ENCODE data around the gene SPATS1. TPM values are rescaled to one million over a fixed set of nuclear protein-coding genes. Genes with fewer than 3 reads are reported as not detected.
"Not testable (repeated sequence)": the region's sequence is repeated elsewhere in the genome, so short reads cannot be mapped to it uniquely, and the experiment has no call there.

SPATS1 gene
- total RNA-seq, 4 donors from 2014 or later, result not detected

- Histone ChIP-seq H3K4me3 (no peak overlapping the region), H3K27me3 (peaks cover 0 to 16% (median 0%) of the 10 kb centered on the region in 4 donors), H3K4me1 (no peaks in the 10 kb centered on the region), H3K36me3 (no peaks in the 10 kb centered on the region), H3K9me3 (no peaks in the 10 kb centered on the region), H3K27ac (replicated peaks in 1 of 4) (no peak overlapping the region)
- intact Hi-C loops (cut with DNase I), result no loop called here
- no peak for DNase-seq (ENCODE audit: extremely low spot score)
- TF ChIP-seq CTCF (IDR thresholded peaks at IDR 0.05) (no peak), POLR2AphosphoS5 (IDR thresholded peaks at IDR 0.05) (no peak), EP300 (IDR thresholded peaks at IDR 0.05) (no peak), POLR2A (IDR thresholded peaks at IDR 0.05; ENCODE audit: low read depth) (no peak)
Measured at GRCh38 chr6:44327096-44327495, 15.4 kb upstream of the SPATS1 start.

GRCh38 chr6:44327760-44328159 is 14.7 kb upstream of the SPATS1 start:
- Histone ChIP-seq H3K4me1 (no peaks in the 10 kb centered on the region), H3K4me3 (no peak overlapping the region), H3K27me3 (peaks cover 0 to 16% (median 0%) of the 10 kb centered on the region in 4 donors), H3K9me3 (no peaks in the 10 kb centered on the region), H3K27ac (replicated peaks in 1 of 4) (no peak overlapping the region), H3K36me3 (no peaks in the 10 kb centered on the region)
- 67% methylated on average over 2 of the region's 2 CpGs for WGBS
- no peak for DNase-seq (ENCODE audit: extremely low spot score)
- intact Hi-C loops (cut with DNase I), result no loop called here
- TF ChIP-seq CTCF (IDR thresholded peaks at IDR 0.05), result no peak
- TF ChIP-seq POLR2A (IDR thresholded peaks at IDR 0.05; ENCODE audit: low read depth), result no peak
- no peak for TF ChIP-seq EP300 (IDR thresholded peaks at IDR 0.05)
- no peak for TF ChIP-seq POLR2AphosphoS5 (IDR thresholded peaks at IDR 0.05)

- H3K36me3 ChIP-seq; H3K9me3 ChIP-seq; DNase-seq (ENCODE audit: extremely low spot score); H3K4me1 ChIP-seq; intact Hi-C loops (cut with DNase I); H3K27ac ChIP-seq (replicated peaks in 1 of 4); H3K4me3 ChIP-seq: not testable (repeated sequence)
- peaks cover 0 to 16% (median 0%) of the 10 kb centered on the region in 4 donors for H3K27me3 ChIP-seq
- WGBS, result 50% methylated on average over 7 of the region's 9 CpGs
Measured at GRCh38 chr6:44328203-44328602, 14.2 kb upstream of the SPATS1 start.

GRCh38 chr6:44329858-44330257 is 12.6 kb upstream of the SPATS1 start:
- TF ChIP-seq POLR2AphosphoS5 (IDR thresholded peaks at IDR 0.05) (no peak), EP300 (IDR thresholded peaks at IDR 0.05) (no peak), CTCF (IDR thresholded peaks at IDR 0.05) (no peak), POLR2A (IDR thresholded peaks at IDR 0.05; ENCODE audit: low read depth) (no peak)
- 60% methylated on average over 5 of the region's 5 CpGs for WGBS
- no peak overlapping the region for H3K27ac ChIP-seq (replicated peaks in 1 of 4)
- no peaks in the 10 kb centered on the region for H3K4me1 ChIP-seq
- DNase-seq (ENCODE audit: extremely low spot score), result no peak
- no peaks in the 10 kb centered on the region for H3K36me3 ChIP-seq
- H3K4me3 ChIP-seq, result no peak overlapping the region
- intact Hi-C loops (cut with DNase I), result loop anchor here (10.0 kb wide), 1 partner anchor 235 kb away; no protein-coding TSS in a partner anchor
- H3K9me3 ChIP-seq, result no peaks in the 10 kb centered on the region
- peaks cover 0 to 27% (median 0%) of the 10 kb centered on the region in 4 donors for H3K27me3 ChIP-seq

- Histone ChIP-seq H3K4me3 (no peak overlapping the region), H3K4me1 (no peaks in the 10 kb centered on the region), H3K9me3 (no peaks in the 10 kb centered on the region), H3K27ac (replicated peaks in 1 of 4) (no peak overlapping the region), H3K36me3 (no peaks in the 10 kb centered on the region), H3K27me3 (peaks cover 0 to 30% (median 0%) of the 10 kb centered on the region in 4 donors)
- intact Hi-C loops (cut with DNase I), result loop anchor here (10.0 kb wide), 1 partner anchor 238 kb away; no protein-coding TSS in a partner anchor
- DNase-seq (ENCODE audit: extremely low spot score), result no peak
- TF ChIP-seq EP300 (IDR thresholded peaks at IDR 0.05), result no peak
- TF ChIP-seq CTCF (IDR thresholded peaks at IDR 0.05), result no peak
- no peak for TF ChIP-seq POLR2A (IDR thresholded peaks at IDR 0.05; ENCODE audit: low read depth)
- no peak for TF ChIP-seq POLR2AphosphoS5 (IDR thresholded peaks at IDR 0.05)
- WGBS, result 48% methylated on average over 7 of the region's 7 CpGs
Measured at GRCh38 chr6:44332585-44332984, 9.9 kb upstream of the SPATS1 start.
